ENCODE results near the gene VAMP3.

VAMP3 gene, protein sequence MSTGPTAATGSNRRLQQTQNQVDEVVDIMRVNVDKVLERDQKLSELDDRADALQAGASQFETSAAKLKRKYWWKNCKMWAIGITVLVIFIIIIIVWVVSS

GRCh38 chr1:7770997-7771822 is at the start of gene VAMP3:
TSS of gene VAMP3 (plus strand) at chr1:7771296. CDS start at chr1:7771384, 88 bp downstream.
- DNase-seq (ENCODE audit: low read depth): peak; percentile 22
- in situ Hi-C loops (cut with HindIII; ENCODE audit: low sequenced_read_pairs): no loop called here

GRCh38 chr1:7721940-7722669 is 49.0 kb upstream of the VAMP3 start:
- TF ChIP-seq, protein P1, sequence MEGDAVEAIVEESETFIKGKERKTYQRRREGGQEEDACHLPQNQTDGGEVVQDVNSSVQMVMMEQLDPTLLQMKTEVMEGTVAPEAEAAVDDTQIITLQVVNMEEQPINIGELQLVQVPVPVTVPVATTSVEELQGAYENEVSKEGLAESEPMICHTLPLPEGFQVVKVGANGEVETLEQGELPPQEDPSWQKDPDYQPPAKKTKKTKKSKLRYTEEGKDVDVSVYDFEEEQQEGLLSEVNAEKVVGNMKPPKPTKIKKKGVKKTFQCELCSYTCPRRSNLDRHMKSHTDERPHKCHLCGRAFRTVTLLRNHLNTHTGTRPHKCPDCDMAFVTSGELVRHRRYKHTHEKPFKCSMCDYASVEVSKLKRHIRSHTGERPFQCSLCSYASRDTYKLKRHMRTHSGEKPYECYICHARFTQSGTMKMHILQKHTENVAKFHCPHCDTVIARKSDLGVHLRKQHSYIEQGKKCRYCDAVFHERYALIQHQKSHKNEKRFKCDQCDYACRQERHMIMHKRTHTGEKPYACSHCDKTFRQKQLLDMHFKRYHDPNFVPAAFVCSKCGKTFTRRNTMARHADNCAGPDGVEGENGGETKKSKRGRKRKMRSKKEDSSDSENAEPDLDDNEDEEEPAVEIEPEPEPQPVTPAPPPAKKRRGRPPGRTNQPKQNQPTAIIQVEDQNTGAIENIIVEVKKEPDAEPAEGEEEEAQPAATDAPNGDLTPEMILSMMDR (IDR thresholded peaks at IDR 0.05; ENCODE audit: low read depth, low read length, missing control alignments): no peak
- in situ Hi-C loops (cut with HindIII; ENCODE audit: low sequenced_read_pairs): no loop called here
- no peak for DNase-seq (ENCODE audit: low read depth)
- H3K4me3 ChIP-seq (ENCODE audit: low read depth, low read length): no peak overlapping the region

More at GRCh38 chr1:7770997-7771822, at the start of gene VAMP3:
- peak within 1 kb of the TSS; percentile 90 for H3K4me3 ChIP-seq (ENCODE audit: low read depth, low read length)
- TF ChIP-seq, protein P1 (IDR thresholded peaks at IDR 0.05; ENCODE audit: low read depth, low read length, missing control alignments): no peak

DNA sequence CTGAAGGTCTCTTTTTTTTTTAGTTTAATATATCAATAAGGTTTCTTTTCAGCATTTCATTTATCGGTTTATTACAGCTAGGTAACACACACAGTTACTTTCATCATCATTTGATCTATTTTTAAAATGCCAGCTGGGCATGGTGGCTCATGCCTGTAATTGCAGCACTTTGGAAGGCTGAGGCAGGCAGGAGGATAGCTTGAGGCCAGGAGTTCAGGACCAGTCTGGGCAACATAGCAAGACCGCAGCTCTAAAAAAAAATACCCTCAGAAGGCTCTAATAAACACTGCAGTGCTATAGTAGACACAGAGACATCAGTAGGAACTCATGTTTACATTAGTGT is 48.5 kb upstream of the VAMP3 start:
- no peak for DNase-seq (ENCODE audit: low read depth)
- TF ChIP-seq, protein P1 (IDR thresholded peaks at IDR 0.05; ENCODE audit: low read depth, low read length, missing control alignments): no peak
- in situ Hi-C loops (cut with HindIII; ENCODE audit: low sequenced_read_pairs): no loop called here
- no peak overlapping the region for H3K4me3 ChIP-seq (ENCODE audit: low read depth, low read length)

GRCh38 chr1:7726623-7727022 is 44.5 kb upstream of the VAMP3 start:
- TF ChIP-seq, protein P1 (IDR thresholded peaks at IDR 0.05; ENCODE audit: low read depth, low read length, missing control alignments): no peak
- H3K4me3 ChIP-seq (ENCODE audit: low read depth, low read length): no peak overlapping the region
- DNase-seq (ENCODE audit: low read depth): no peak
- in situ Hi-C loops (cut with HindIII; ENCODE audit: low sequenced_read_pairs): no loop called here

DNA sequence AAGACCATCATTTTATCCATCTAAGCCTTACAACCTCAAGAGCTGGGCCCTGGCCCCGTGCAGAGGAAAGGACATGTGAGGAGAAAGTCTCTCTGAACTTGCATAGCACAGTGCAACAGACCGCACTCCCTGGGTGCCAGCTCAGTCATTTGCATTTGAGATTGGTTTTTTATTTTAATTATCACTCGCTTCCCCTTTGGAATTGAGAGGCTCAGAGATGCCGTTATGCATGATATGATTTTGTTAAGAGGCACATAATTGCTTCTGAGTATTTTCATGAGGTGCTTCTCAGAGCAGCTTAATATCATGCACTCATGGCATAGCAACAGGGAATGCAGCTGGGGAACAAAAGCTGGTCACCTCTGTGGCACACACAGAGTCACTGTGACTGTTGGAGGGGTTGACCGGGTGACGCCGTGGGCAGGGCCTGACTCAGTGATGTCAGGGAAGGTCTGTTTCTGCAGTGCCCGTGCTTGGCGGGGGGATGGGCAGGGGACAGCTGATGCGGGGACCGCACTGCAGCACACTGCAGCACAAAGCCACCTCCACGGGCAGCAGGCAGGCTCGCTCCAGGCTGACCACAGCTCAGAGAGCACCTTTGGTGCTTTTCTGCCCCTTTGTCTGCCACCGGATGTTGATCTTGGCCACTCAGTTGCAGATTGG is 43.2 kb upstream of the VAMP3 start:
- in situ Hi-C loops (cut with HindIII; ENCODE audit: low sequenced_read_pairs): no loop called here
- no peak for DNase-seq (ENCODE audit: low read depth)
- TF ChIP-seq, protein P1 (IDR thresholded peaks at IDR 0.05; ENCODE audit: low read depth, low read length, missing control alignments): no peak
- no peak overlapping the region for H3K4me3 ChIP-seq (ENCODE audit: low read depth, low read length)

DNA sequence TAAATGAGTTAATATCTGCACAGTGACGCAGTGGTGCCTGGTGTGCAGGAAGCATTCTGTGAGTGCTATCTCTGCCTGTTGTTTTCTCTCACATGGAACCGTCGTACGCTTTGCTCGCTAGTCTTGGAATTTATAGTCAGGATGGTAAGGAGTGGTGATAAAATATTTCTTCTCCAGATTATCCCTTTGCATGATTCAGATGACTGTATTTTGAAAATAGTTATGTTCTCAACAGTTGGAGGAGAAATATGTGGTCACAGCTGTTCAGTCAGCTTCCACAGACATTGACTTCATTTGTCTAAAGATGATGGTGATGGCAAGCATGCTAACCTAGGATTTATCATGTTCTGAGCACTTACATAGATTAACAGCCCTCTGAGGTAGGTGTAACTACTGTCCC is 41.3 kb upstream of the VAMP3 start:
- DNase-seq (ENCODE audit: low read depth): no peak
- H3K4me3 ChIP-seq (ENCODE audit: low read depth, low read length): no peak overlapping the region
- TF ChIP-seq, protein P1 (IDR thresholded peaks at IDR 0.05; ENCODE audit: low read depth, low read length, missing control alignments): no peak
- in situ Hi-C loops (cut with HindIII; ENCODE audit: low sequenced_read_pairs): no loop called here
